ENCODE results near the gene FILIP1.
"Not testable (repeated sequence)": the region's sequence is repeated elsewhere in the genome, so short reads cannot be mapped to it uniquely, and the experiment has no call there.

FILIP1 gene

GRCh38 chr6:75449630-75450206 lies 43.9 kb downstream of the FILIP1 start:
- DNase-seq, result no peak

- DNase-seq, result no peak
Measured at GRCh38 chr6:75446241-75446880, 47.2 kb downstream of the FILIP1 start.

- no peak for DNase-seq
Measured at GRCh38 chr6:75445738-75446137, 47.9 kb downstream of the FILIP1 start.

GRCh38 chr6:75444899-75445298 lies 48.7 kb downstream of the FILIP1 start:
- no peak for DNase-seq

GRCh38 chr6:75441883-75442282 lies 51.7 kb downstream of the FILIP1 start:
- DNase-seq, result not testable (repeated sequence)

GRCh38 chr6:75441479-75441878 lies 52.1 kb downstream of the FILIP1 start:
- not testable (repeated sequence) for DNase-seq

GRCh38 chr6:75438442-75439116 lies 55.0 kb downstream of the FILIP1 start:
- DNase-seq, result no peak

- no peak for DNase-seq
Measured at GRCh38 chr6:75438013-75438431, 55.6 kb downstream of the FILIP1 start.

- no peak for DNase-seq
Measured at GRCh38 chr6:75437421-75437891, 56.1 kb downstream of the FILIP1 start.

GRCh38 chr6:75436869-75437268 lies 56.7 kb downstream of the FILIP1 start:
- no peak for DNase-seq

- DNase-seq, result not testable (repeated sequence)
Measured at GRCh38 chr6:75432809-75433208, 60.8 kb downstream of the FILIP1 start.

- DNase-seq, result no peak
Measured at GRCh38 chr6:75431379-75431778, 62.2 kb downstream of the FILIP1 start.

GRCh38 chr6:75430631-75431325 lies 62.8 kb downstream of the FILIP1 start:
- no peak for DNase-seq

GRCh38 chr6:75429061-75429703 lies 64.4 kb downstream of the FILIP1 start:
- DNase-seq, result no peak

- DNase-seq, result no peak
Measured at GRCh38 chr6:75428204-75428603, 65.4 kb downstream of the FILIP1 start.

GRCh38 chr6:75427329-75427728 lies 66.3 kb downstream of the FILIP1 start:
- DNase-seq, result no peak

- DNase-seq, result no peak
Measured at GRCh38 chr6:75424618-75425548, 68.7 kb downstream of the FILIP1 start.

GRCh38 chr6:75423386-75423785 lies 70.2 kb downstream of the FILIP1 start:
- no peak for DNase-seq

GRCh38 chr6:75422024-75422639 lies 71.5 kb downstream of the FILIP1 start:
- DNase-seq, result no peak

GRCh38 chr6:75421316-75422023 lies 72.1 kb downstream of the FILIP1 start:
- DNase-seq, result no peak

- DNase-seq, result no peak
Measured at GRCh38 chr6:75419980-75420379, 73.6 kb downstream of the FILIP1 start.
